ENCODE results near the gene OR5C1. TPM values are rescaled to one million over a fixed set of nuclear protein-coding genes. Genes with fewer than 3 reads are reported as not detected.
A peak's percentile ranks its signal among the peaks of the same experiment; 100 is the strongest.

Gene OR5C1
- total and polyA plus RNA-seq, 9 of the 15 experiments (the other 6 are each of a cell fraction or from before 2014, with no cell fraction given) = not detected

GRCh38 chr9:122821278-122821943 lies 32.7 kb downstream of the OR5C1 start (continued):
- TF ChIP-seq TFAP4 (CRISPR knock-in tag; IDR thresholded peaks at IDR 0.05; ENCODE audit: borderline replicate concordance) (peak; percentile 90), DDX20 (tag; IDR thresholded peaks at IDR 0.05; ENCODE audit: low read depth) (no peak), FOSL1 (tag; conservative IDR thresholded peaks at IDR 0.05) (peak; percentile 62), SMARCE1 (IDR thresholded peaks at IDR 0.05) (peak; percentile 70; the same call in 1 of the 2 replicates), ATF3 (IDR thresholded peaks at IDR 0.05) (peak; percentile 81), ATF3 (CRISPR knock-in tag; conservative IDR thresholded peaks at IDR 0.05) (no peak), ZNF766 (CRISPR knock-in tag; conservative IDR thresholded peaks at IDR 0.05) (peak; percentile 74), HDAC2 (IDR thresholded peaks at IDR 0.05) (no peak), SMAD1 (IDR thresholded peaks at IDR 0.05; ENCODE audit: low read depth, low read length, partially characterized antibody) (no peak), ETV6 (IDR thresholded peaks at IDR 0.05; ENCODE audit: borderline replicate concordance in 1 of 2, low read depth in 2 of 2, low read length in 1 of 2) (no peak), ETV6 (CRISPR knock-in tag; IDR thresholded peaks at IDR 0.05; ENCODE audit: borderline replicate concordance) (no peak)
- TF ChIP-seq, protein P1, sequence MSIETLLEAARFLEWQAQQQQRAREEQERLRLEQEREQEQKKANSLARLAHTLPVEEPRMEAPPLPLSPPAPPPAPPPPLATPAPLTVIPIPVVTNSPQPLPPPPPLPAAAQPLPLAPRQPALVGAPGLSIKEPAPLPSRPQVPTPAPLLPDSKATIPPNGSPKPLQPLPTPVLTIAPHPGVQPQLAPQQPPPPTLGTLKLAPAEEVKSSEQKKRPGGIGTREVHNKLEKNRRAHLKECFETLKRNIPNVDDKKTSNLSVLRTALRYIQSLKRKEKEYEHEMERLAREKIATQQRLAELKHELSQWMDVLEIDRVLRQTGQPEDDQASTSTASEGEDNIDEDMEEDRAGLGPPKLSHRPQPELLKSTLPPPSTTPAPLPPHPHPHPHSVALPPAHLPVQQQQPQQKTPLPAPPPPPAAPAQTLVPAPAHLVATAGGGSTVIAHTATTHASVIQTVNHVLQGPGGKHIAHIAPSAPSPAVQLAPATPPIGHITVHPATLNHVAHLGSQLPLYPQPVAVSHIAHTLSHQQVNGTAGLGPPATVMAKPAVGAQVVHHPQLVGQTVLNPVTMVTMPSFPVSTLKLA (conservative IDR thresholded peaks at IDR 0.05) = peak in 1 of 2 experiments; percentile 42; a peak in 2 of 4 replicates

Data from K562 (cell line).